Measurements from ENCODE around the gene BRICD5. TPM values are rescaled to one million over a fixed set of nuclear protein-coding genes. Genes with fewer than 3 reads are reported as not detected.

BRICD5 gene
- total RNA-seq, 1 donor from 2014 or later: 32.0 TPM

- Mint-ChIP-seq H3K27ac (ENCODE audit: unreplicated experiment) (no peak overlapping the region), H3K9me3 (no peaks in the 10 kb centered on the region), H3K4me3 (peak overlapping the region; percentile 57), H3K36me3 (ENCODE audit: low read depth) (no peaks in the 10 kb centered on the region), H3K27me3 (ENCODE audit: low read depth) (no peaks in the 10 kb centered on the region), H3K4me1 (peaks cover 12% of the 10 kb centered on the region)
- no peak for DNase-seq (ENCODE audit: low read depth, low spot score)
- TF ChIP-seq CTCF (conservative IDR thresholded peaks at IDR 0.05): no peak
Observed at GRCh38 chr16:2228161-2228824, 17.6 kb upstream of the BRICD5 start.

GRCh38 chr16:2226918-2227317, 16.3 kb upstream of the BRICD5 start:
- DNase-seq (ENCODE audit: low read depth, low spot score): no peak
- Mint-ChIP-seq H3K27me3 (ENCODE audit: low read depth) (no peaks in the 10 kb centered on the region), H3K27ac (ENCODE audit: unreplicated experiment) (no peak overlapping the region), H3K4me1 (peaks cover 15% of the 10 kb centered on the region), H3K4me3 (peak overlapping the region; percentile 81), H3K9me3 (no peaks in the 10 kb centered on the region), H3K36me3 (ENCODE audit: low read depth) (no peaks in the 10 kb centered on the region)
- TF ChIP-seq CTCF (conservative IDR thresholded peaks at IDR 0.05): no peak

GRCh38 chr16:2226245-2226793, 15.7 kb upstream of the BRICD5 start:
- no peak for DNase-seq (ENCODE audit: low read depth, low spot score)
- H3K27ac Mint-ChIP-seq (ENCODE audit: unreplicated experiment): no peak overlapping the region
- no peak for TF ChIP-seq CTCF (conservative IDR thresholded peaks at IDR 0.05)
- peak overlapping the region; percentile 81 for H3K4me3 Mint-ChIP-seq
- H3K9me3 Mint-ChIP-seq: no peaks in the 10 kb centered on the region
- peaks cover 15% of the 10 kb centered on the region for H3K4me1 Mint-ChIP-seq
- no peaks in the 10 kb centered on the region for H3K36me3 Mint-ChIP-seq (ENCODE audit: low read depth)
- H3K27me3 Mint-ChIP-seq (ENCODE audit: low read depth): no peaks in the 10 kb centered on the region

- H3K27ac Mint-ChIP-seq (ENCODE audit: unreplicated experiment): peak overlapping the region; percentile 35
- no peak for TF ChIP-seq CTCF (conservative IDR thresholded peaks at IDR 0.05)
- peak overlapping the region; percentile 90 for H3K4me3 Mint-ChIP-seq
- H3K27me3 Mint-ChIP-seq (ENCODE audit: low read depth): no peaks in the 10 kb centered on the region
- DNase-seq (ENCODE audit: low read depth, low spot score): no peak
- H3K36me3 Mint-ChIP-seq (ENCODE audit: low read depth): no peaks in the 10 kb centered on the region
- no peaks in the 10 kb centered on the region for H3K9me3 Mint-ChIP-seq
- peaks cover 15% of the 10 kb centered on the region for H3K4me1 Mint-ChIP-seq
Observed at GRCh38 chr16:2223942-2224486, 13.4 kb upstream of the BRICD5 start.

- H3K36me3 Mint-ChIP-seq (ENCODE audit: low read depth): no peaks in the 10 kb centered on the region
- no peaks in the 10 kb centered on the region for H3K27me3 Mint-ChIP-seq (ENCODE audit: low read depth)
- TF ChIP-seq CTCF (conservative IDR thresholded peaks at IDR 0.05): no peak
- H3K9me3 Mint-ChIP-seq: no peaks in the 10 kb centered on the region
- peaks cover 15% of the 10 kb centered on the region for H3K4me1 Mint-ChIP-seq
- H3K4me3 Mint-ChIP-seq: peak within 1 kb of the TSS; percentile 90
- DNase-seq (ENCODE audit: low read depth, low spot score): peak; percentile 99
- H3K27ac Mint-ChIP-seq (ENCODE audit: unreplicated experiment): peak within 1 kb of the TSS; percentile 35
Observed at GRCh38 chr16:2223221-2223941, 12.7 kb upstream of the BRICD5 start, which contains the start of gene E4F1. TSS of gene E4F1 (plus strand) at chr16:2223591. CDS start at chr16:2223614, 23 bp downstream.

Data from neural crest cell (in vitro differentiated cells).